GM12801 (cell line): Measurements from ENCODE around the gene RHBDD3.

Source experiments
- TF ChIP-seq, protein P1 (sequence below): IDR thresholded peaks from one replicate; pipeline ENCODE4 v1.5.1; 2011; ENCODE audit warnings: control low read depth; ENCODE audit not compliant: insufficient read length; ENCODE audit errors: extremely low read depth

Gene RHBDD3

DNA sequence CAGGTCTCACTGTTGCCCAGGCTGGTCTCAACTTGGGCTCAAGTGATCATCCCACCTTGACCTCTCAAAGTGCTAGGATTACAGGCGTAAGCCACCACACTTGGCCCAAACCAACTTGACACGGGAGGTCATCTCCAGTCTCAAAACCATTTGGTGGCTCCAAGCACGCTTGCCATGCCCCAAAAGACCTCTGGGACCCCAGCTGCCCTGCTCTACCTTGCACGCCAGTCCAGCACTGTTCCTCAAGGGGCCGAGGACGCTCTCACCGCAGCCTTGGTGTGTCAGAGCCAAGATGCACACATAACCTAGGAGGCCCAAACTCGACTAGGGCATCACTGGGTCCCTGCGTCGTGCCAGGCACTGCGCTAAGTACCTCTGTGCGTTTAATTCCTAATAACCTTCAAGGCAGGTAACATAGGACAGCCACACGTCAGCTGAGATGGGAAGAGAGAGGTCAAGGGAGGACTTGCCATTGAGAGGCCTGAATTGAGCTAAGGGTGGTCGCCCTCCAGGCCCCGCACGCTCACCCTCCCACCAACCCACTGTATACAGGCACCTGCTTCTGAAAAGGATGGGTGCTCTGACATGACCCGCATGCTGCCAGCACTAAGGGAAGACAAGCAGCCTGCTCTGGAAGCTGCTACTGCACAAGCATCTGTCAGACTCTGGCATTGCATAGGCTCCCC, 34.1 kb upstream of the RHBDD3 start:
- TF ChIP-seq, protein P1, sequence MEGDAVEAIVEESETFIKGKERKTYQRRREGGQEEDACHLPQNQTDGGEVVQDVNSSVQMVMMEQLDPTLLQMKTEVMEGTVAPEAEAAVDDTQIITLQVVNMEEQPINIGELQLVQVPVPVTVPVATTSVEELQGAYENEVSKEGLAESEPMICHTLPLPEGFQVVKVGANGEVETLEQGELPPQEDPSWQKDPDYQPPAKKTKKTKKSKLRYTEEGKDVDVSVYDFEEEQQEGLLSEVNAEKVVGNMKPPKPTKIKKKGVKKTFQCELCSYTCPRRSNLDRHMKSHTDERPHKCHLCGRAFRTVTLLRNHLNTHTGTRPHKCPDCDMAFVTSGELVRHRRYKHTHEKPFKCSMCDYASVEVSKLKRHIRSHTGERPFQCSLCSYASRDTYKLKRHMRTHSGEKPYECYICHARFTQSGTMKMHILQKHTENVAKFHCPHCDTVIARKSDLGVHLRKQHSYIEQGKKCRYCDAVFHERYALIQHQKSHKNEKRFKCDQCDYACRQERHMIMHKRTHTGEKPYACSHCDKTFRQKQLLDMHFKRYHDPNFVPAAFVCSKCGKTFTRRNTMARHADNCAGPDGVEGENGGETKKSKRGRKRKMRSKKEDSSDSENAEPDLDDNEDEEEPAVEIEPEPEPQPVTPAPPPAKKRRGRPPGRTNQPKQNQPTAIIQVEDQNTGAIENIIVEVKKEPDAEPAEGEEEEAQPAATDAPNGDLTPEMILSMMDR = no peak

DNA sequence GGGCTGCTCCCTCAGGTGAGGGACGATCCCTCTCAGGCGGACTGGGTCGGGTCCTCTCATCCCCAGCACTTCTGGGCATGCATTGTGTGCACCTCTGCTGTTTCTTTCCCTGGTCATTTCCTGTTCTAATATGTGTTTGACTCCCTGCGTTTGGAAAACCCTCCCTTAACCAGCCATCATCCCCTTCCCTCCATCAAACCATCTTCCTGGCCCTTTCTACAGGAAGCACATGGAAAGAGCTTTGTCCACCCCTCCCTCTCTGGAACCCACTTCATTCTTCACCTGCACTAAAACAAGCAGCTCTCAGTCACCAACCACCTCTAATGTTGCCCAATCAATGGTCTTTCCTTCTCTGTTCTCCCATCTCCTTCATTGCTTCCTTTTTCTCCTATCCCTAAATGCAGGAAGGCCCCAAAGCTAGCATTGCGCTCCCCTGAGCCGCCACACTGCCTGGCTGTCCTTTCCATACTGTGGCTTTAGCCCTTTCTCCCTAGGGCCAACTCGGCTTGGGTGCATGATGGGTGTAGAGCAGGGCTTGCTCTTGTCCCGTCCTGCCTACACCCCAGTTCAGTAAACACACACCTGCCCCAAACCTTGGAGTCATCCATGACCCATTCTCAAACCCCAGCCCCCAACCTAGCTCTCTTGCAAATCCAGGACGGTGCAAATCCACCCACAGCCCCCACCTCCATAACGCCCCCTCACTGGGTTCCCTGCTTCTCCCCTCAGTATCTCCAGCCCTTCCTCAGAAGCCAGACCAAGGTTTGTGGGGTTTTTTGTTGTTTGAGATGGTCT, 33.2 kb upstream of the RHBDD3 start:
- TF ChIP-seq, protein P1 = no peak

DNA sequence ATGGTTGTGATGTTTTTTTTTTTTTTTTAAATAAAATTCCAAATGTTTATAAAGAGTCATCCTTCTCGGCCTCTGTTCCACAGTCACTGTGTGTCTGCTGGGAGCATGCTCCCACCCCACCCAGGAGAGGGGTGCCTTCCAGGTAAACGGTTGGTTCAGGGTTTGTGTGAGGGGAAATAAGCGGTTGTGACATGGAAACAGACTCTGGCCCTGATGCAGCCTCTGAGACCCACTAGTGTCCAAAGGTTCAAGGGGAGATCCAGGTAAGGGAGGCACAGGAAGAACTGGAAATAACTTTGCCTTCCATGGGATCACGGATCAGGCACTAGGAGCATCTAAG, 32.7 kb upstream of the RHBDD3 start:
- TF ChIP-seq, protein P1 = no peak

DNA sequence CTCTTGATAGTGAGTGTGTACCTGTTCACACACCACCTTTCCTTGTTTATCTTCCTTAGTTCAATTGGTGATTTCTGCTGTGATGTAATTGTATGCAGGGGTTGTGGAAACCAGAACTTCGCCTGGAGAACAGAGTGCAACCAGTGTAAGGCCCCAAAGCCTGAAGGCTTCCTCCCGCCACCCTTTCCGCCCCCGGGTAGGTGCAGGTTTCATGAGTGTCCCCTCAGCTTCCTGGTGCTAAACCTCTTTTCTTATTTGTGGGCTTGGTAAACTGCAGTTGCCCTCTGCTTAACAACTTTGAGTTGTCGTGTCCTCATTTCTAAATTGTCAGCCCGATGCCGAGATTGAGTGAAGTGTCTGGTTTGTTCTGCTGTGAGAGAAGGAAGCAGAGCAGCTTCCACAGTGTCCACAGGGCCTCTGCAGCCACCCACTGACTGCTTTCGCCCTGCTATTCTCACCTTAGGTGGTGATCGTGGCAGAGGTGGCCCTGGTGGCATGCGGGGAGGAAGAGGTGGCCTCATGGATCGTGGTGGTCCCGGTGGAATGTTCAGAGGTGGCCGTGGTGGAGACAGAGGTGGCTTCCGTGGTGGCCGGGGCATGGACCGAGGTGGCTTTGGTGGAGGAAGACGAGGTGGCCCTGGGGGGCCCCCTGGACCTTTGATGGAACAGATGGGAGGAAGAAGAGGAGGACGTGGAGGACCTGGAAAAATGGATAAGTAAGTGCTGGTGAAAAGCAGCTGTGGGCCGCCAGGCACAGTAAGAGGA, 31.5 kb upstream of the RHBDD3 start:
- TF ChIP-seq, protein P1 = no peak

DNA sequence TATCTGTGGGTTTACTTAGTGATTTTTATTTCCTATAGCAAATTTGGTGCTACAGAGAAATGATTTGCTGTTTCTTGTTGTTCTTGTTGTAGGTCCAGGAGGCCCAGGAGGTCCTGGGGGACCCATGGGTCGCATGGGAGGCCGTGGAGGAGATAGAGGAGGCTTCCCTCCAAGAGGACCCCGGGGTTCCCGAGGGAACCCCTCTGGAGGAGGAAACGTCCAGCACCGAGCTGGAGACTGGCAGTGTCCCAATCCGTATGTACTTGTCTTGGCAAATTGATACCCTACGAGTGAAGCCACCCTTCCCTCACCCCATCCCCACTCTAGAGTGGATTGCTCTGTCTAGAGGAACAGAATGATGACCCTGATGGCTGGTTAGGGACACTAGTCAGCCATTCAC, 30.9 kb upstream of the RHBDD3 start:
- TF ChIP-seq, protein P1 = no peak

DNA sequence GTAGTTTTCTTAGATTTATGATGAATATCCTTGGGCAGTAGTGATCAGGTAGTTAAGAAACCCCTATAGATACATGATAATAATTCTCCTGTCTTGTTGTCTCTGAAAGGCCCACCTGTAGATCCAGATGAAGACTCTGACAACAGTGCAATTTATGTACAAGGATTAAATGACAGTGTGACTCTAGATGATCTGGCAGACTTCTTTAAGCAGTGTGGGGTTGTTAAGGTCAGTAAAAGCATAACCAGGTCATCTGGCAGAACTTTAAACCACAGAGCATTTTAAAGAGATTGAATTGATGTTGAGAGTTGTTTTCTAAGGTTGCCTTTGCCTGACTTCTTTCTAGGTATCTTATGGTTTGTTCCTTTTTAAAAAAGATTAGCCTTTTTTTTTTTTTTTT, 24.6 kb upstream of the RHBDD3 start:
- TF ChIP-seq, protein P1 = no peak

DNA sequence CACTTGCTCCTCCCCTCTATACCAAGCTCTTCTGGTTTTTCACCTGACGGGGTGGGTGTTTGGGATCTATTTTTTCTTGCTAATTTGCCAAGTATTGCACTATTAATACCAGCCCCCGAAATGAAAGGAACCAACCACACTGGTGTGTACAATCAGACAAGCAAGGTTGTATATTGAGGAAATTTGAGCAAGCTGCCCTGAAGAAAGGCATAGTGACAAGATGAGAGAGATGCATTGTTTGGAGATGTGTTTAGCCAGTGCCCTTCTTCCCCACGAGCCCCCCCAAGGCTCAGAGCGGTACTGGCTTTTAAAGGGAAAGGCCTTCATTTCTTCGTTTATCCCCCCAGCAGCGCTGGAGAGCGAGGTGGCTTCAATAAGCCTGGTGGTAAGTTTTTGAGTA, 23.4 kb upstream of the RHBDD3 start:
- TF ChIP-seq, protein P1 = no peak
